GM12878 (cell line): Measurements from ENCODE around the gene C1QL4. TPM values are rescaled to one million over a fixed set of nuclear protein-coding genes. Genes with fewer than 3 reads are reported as not detected.
A peak's percentile ranks its signal among the peaks of the same experiment; 100 is the strongest.

Source experiments
- ATAC-seq: fragments of 200-7000 bp; cut with Tn5 transposase; 3 replicates; pipeline ENCODE4 v1.9.1; 2020; ENCODE audit warnings: mild to moderate bottlenecking, moderate library complexity
- BruUV-seq: library from RNA; stranded (reverse); fragments of 400-500 nt; replicated peaks from 2 replicates; lab custom pipeline; 2021; lab: Mats Ljungman, UMichigan
- CTCF ChIA-PET: fragments of 300-600 bp; sonication (Branson Sonifier 250); formaldehyde crosslinking; extraction: SDS; loops from one replicate; lab custom pipeline; 2021; ENCODE audit warnings: inconsistent platforms; lab: Yijun Ruan, JAX
- POLR2A ChIA-PET: fragments of 350-600 bp; formaldehyde crosslinking; extraction: SDS; loops from one replicate; lab custom pipeline; 2021; ENCODE audit warnings: inconsistent platforms; lab: Charles Lee
- RAD21 ChIA-PET: fragments of 300-600 bp; sonication (Branson Sonifier 250); formaldehyde crosslinking; loops from one replicate; lab custom pipeline; 2023; ENCODE audit warnings: antibody characterized with exemption; ENCODE audit not compliant: unreplicated experiment; lab: Charles Lee
- SMC1A ChIA-PET: fragments of 300-600 bp; sonication (Branson Sonifier 250); formaldehyde crosslinking; loops from one replicate; lab custom pipeline; 2023; ENCODE audit not compliant: unreplicated experiment, uncharacterized antibody; lab: Charles Lee
- DNase-seq: peaks from one replicate; pipeline ENCODE4 v3.0.0-alpha.2; 2011; ENCODE audit warnings: low read depth, low spot score
- FAIRE-seq: peaks from 3 replicates; lab custom pipeline; 2011; peaks lifted over from hg19 to GRCh38; lab: Jason Lieb, UNC
- H2AFZ ChIP-seq: 2 replicates; pipeline ENCODE4 v1.6.0; 2011; ENCODE audit warnings: low read depth, low read length, control low read depth; ENCODE audit not compliant: control insufficient read depth
- H3K27ac ChIP-seq: 2 replicates; pipeline ENCODE4 v1.5.1; 2011; ENCODE audit warnings: control low read depth; ENCODE audit not compliant: control insufficient read depth, insufficient read depth
- H3K27me3 ChIP-seq, 2 experiments: replicated peaks in 1 of 2; 2 replicates each; pipeline versions ENCODE4 v1.6.0 to v1.6.1; 2011; ENCODE audit warnings: low read length in 1 of 2; ENCODE audit not compliant: control insufficient read depth in 2 of 2, insufficient read depth in 2 of 2
- H3K36me3 ChIP-seq, 2 experiments: 2 replicates each; pipeline ENCODE4 v1.5.1; 2011; ENCODE audit warnings: low read length in 1 of 2; ENCODE audit not compliant: control insufficient read depth in 2 of 2, insufficient read depth in 2 of 2
- H3K4me1 ChIP-seq: 2 replicates; pipeline ENCODE4 v1.6.1; 2011; ENCODE audit warnings: mild to moderate bottlenecking, low read length, moderate library complexity, mixed read lengths; ENCODE audit not compliant: control insufficient read depth, insufficient read depth
- H3K4me2 ChIP-seq: 2 replicates; pipeline ENCODE4 v1.6.0; 2011; ENCODE audit warnings: control low read depth; ENCODE audit not compliant: control insufficient read depth, insufficient read depth
- H3K4me3 ChIP-seq: fragments of 200-600 bp; sonication (generic); 2 replicates; pipeline ENCODE4 v1.5.1; 2016
- H3K79me2 ChIP-seq: 2 replicates; pipeline ENCODE4 v1.6.0; 2011; ENCODE audit warnings: low read length; ENCODE audit not compliant: control insufficient read depth, insufficient read depth
- H3K9ac ChIP-seq: 2 replicates; pipeline ENCODE4 v1.8.0; 2011; ENCODE audit warnings: low read length, control low read depth, mixed read lengths; ENCODE audit not compliant: control insufficient read depth, insufficient read depth
- H3K9me3 ChIP-seq: replicated peaks from 3 replicates; pipeline ENCODE4 v1.5.1; 2011; ENCODE audit warnings: mild to moderate bottlenecking, low read length; ENCODE audit not compliant: control insufficient read depth, insufficient read depth
- H4K20me1 ChIP-seq: 2 replicates; pipeline ENCODE4 v1.6.0; 2011; ENCODE audit not compliant: control insufficient read depth, insufficient read depth
- FOXM1 ChIP-seq: IDR thresholded peaks from 2 replicates; pipeline ENCODE4 v1.6.1; 2012; ENCODE audit warnings: low read depth, mild to moderate bottlenecking, inconsistent platforms, low read length, moderate library complexity
- RAD21 ChIP-seq: IDR thresholded peaks from 2 replicates; pipeline ENCODE4 v1.6.1; 2011; ENCODE audit warnings: mild to moderate bottlenecking, low read depth, low read length, moderate library complexity; ENCODE audit not compliant: insufficient read depth
- RB1 ChIP-seq: fragments of 450-650 bp; formaldehyde crosslinking; IDR thresholded peaks from 2 replicates; pipeline ENCODE4 v1.6.1; 2017; ENCODE audit warnings: mild to moderate bottlenecking, borderline replicate concordance
- RUNX3 ChIP-seq: IDR thresholded peaks from 2 replicates; pipeline ENCODE4 v1.6.1; 2012; ENCODE audit warnings: low read length, inconsistent platforms
- SMARCA5 ChIP-seq: fragments of 450-650 bp; IDR thresholded peaks from 2 replicates; pipeline ENCODE4 v1.6.1; 2017; ENCODE audit warnings: mild to moderate bottlenecking
- ZNF24 ChIP-seq: fragments of 450-650 bp; IDR thresholded peaks from 2 replicates; pipeline ENCODE4 v1.6.1; 2017; ENCODE audit warnings: antibody characterized with exemption, mild to moderate bottlenecking
- ZSCAN29 ChIP-seq: fragments of 450-650 bp; IDR thresholded peaks from 2 replicates; pipeline ENCODE4 v1.6.1; 2017; ENCODE audit warnings: mild to moderate bottlenecking, moderate library complexity
- ZZZ3 ChIP-seq: IDR thresholded peaks from 2 replicates; pipeline ENCODE4 v1.6.1; 2011; ENCODE audit warnings: low read depth; ENCODE audit not compliant: control insufficient read depth, insufficient read length
- WGBS: methylation state at CpG from one replicate; pipeline ENCODE4 v1.1.6; 2016; ENCODE audit warnings: low lambda C conversion rate; ENCODE audit not compliant: insufficient replicate concordance, insufficient coverage; ENCODE audit errors: missing lambda C conversion rate; 5-methylcytosine and 5-hydroxymethylcytosine counted together
- in situ Hi-C: fragments of 300-500 bp; cut with MboI; formaldehyde crosslinking; loops from 9 replicates; pipeline ENCODE4 v1.14.3; 2018; ENCODE audit warnings: mixed read lengths
- intact Hi-C: fragments of 100-400 bp; cut with micrococcal nuclease; formaldehyde crosslinking; loops from one replicate; pipeline ENCODE4 v1.14.2; 2022; ENCODE audit not compliant: unreplicated experiment
- polyA plus RNA-seq, 11 experiments: library from polyadenylated mRNA; depleted of rRNA in 4 of 11; unstranded in 6 of 11; stranded (reverse) in 5 of 11; fragments of >200 nt; fragmentation: Nextera tagmentation in 4 of 11; fragmentation: Illumina TruSeq in 1 of 11; extraction: Ambion mirVana in 4 of 11; extraction: Trizol in 1 of 11; gene quantifications; 1 replicate in 1 of 11; 2 replicates in 10 of 11; pipeline versions ENCODE4 v1.2.1 to v1.2.3, GENCODE V29; 2011 to 2016; ENCODE audit warnings: inconsistent platforms in 2 of 11, missing spikeins in 2 of 11, low read depth in 1 of 11
- total RNA-seq, 4 experiments: library from RNA; depleted of rRNA in 3 of 4; stranded (reverse); fragments of >200 nt in 3 of 4; fragmentation: Illumina TruSeq in 1 of 4; extraction: Trizol in 1 of 4; gene quantifications; 2 replicates each; pipeline versions ENCODE4 v1.2.1 to v1.2.3, GENCODE V29; 2013 to 2021
- TF ChIP-seq, protein P1 (sequence below): fragments of 450-650 bp; IDR thresholded peaks from 2 replicates; pipeline ENCODE4 v1.6.1; 2017; ENCODE audit warnings: mild to moderate bottlenecking, moderate library complexity
- TF ChIP-seq, protein P2 (sequence below): IDR thresholded peaks from 2 replicates; pipeline ENCODE4 v1.6.1; 2012; ENCODE audit warnings: mild to moderate bottlenecking, low read depth, low read length
- TF ChIP-seq, protein P3 (sequence below): fragments of 450-650 bp; IDR thresholded peaks from 2 replicates; pipeline ENCODE4 v1.6.1; 2014; ENCODE audit warnings: mild to moderate bottlenecking

C1QL4 gene
- total and polyA plus RNA-seq, 10 of the 15 experiments (the other 5 are each of a cell fraction or from before 2014, with no cell fraction given): 0.05 TPM; not detected in 9

DNA sequence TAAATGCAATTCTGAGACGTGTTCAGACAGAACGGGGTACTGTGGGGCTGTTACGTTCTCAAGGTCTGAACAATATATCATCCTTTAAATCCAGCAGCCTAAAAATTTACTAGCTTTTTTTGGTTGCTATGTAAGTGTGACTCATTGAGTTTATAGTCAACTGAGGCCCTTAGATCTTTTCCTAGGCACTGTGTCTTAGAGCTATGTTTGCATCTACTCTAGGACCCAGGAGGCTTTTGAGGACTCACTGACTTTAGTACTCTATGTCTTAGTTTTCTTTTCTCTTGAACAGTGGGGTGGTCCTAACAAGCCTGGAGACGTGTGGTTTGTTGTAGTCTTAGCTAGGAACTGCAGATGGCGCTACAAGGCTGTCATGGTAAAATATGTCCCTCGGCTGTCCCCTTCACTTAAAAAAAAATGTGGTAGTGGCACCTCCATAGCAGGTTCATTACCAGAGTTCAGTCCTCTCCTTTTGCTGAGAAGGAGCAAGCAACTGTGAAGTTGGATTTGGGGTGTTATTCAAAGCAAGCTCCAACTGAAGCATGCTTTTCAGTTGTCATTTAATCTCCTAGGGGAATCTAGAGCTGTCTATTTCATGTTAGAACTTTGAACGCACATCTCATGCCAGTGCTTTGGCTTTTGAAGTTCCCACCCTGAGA, 21.6 kb upstream of the C1QL4 start:
- BruUV-seq: no TSS peak
- H3K4me3 ChIP-seq: no peak overlapping the region
- no peak overlapping the region for H3K27ac ChIP-seq
- no peak overlapping the region for H3K9ac ChIP-seq
- ChIA-PET SMC1A (interaction anchor here (0.6 to 25.7 kb wide), 60 partner anchors 8 to 390 kb away, joined by 3 to 740 read pairs (median 5); partner anchors contain the start of genes DNAJC22, KCNH3, PRPF40B and SPATS2), POLR2A (interaction anchor here (0.6 to 1.6 kb wide), 9 partner anchors 8 to 471 kb away, joined by 3 to 8 read pairs (median 3); partner anchors contain the start of gene SPATS2), CTCF (interaction anchor here (0.6 to 18.7 kb wide), 95 partner anchors 8 to 570 kb away, joined by 3 to 712 read pairs (median 6); partner anchors contain the start of genes DNAJC22, FAM186B, MCRS1 and PRPF40B), RAD21 (interaction anchor here (0.6 to 6.6 kb wide), 57 partner anchors 8 to 347 kb away, joined by 3 to 258 read pairs (median 5); partner anchors contain the start of genes DNAJC22, PRPF40B, SPATS2 and TROAP)
- no peaks in the 10 kb centered on the region for H3K4me1 ChIP-seq
- peak; percentile 99 for ATAC-seq
- no peaks in the 10 kb centered on the region for H3K9me3 ChIP-seq
- FAIRE-seq: peak; percentile 86
- no peak for DNase-seq
- H2AFZ ChIP-seq: peak overlapping the region; percentile 24
- no peaks in the 10 kb centered on the region for H4K20me1 ChIP-seq
- in situ Hi-C loops (no loop called here), intact Hi-C loops (loop anchor here (1.0 kb wide), 2 partner anchors 156 to 223 kb away; no protein-coding TSS in a partner anchor)
- H3K27me3 ChIP-seq: no peaks in the 10 kb centered on the region
- WGBS: 4% methylated on average over 7 of the region's 7 CpGs
- no peaks in the 10 kb centered on the region for H3K79me2 ChIP-seq
- H3K36me3 ChIP-seq: no peaks in the 10 kb centered on the region
- H3K4me2 ChIP-seq: no peak overlapping the region
- TF ChIP-seq RB1 (0 out of 2 replicates have a peak, but pooled peaks have one; percentile 47), ZZZ3 (no peak), RAD21 (peak; percentile 98), FOXM1 (peak; percentile 43; the same call in 1 of the 2 replicates), RUNX3 (peak; percentile 77), SMARCA5 (peak; percentile 36; the same call in 1 of the 2 replicates), ZSCAN29 (no peak), ZNF24 (no peak)
- TF ChIP-seq, protein P1, sequence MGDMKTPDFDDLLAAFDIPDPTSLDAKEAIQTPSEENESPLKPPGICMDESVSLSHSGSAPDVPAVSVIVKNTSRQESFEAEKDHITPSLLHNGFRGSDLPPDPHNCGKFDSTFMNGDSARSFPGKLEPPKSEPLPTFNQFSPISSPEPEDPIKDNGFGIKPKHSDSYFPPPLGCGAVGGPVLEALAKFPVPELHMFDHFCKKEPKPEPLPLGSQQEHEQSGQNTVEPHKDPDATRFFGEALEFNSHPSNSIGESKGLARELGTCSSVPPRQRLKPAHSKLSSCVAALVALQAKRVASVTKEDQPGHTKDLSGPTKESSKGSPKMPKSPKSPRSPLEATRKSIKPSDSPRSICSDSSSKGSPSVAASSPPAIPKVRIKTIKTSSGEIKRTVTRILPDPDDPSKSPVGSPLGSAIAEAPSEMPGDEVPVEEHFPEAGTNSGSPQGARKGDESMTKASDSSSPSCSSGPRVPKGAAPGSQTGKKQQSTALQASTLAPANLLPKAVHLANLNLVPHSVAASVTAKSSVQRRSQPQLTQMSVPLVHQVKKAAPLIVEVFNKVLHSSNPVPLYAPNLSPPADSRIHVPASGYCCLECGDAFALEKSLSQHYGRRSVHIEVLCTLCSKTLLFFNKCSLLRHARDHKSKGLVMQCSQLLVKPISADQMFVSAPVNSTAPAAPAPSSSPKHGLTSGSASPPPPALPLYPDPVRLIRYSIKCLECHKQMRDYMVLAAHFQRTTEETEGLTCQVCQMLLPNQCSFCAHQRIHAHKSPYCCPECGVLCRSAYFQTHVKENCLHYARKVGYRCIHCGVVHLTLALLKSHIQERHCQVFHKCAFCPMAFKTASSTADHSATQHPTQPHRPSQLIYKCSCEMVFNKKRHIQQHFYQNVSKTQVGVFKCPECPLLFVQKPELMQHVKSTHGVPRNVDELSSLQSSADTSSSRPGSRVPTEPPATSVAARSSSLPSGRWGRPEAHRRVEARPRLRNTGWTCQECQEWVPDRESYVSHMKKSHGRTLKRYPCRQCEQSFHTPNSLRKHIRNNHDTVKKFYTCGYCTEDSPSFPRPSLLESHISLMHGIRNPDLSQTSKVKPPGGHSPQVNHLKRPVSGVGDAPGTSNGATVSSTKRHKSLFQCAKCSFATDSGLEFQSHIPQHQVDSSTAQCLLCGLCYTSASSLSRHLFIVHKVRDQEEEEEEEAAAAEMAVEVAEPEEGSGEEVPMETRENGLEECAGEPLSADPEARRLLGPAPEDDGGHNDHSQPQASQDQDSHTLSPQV: 0 out of 2 replicates have a peak, but pooled peaks have one; percentile 34
- TF ChIP-seq, protein P2, sequence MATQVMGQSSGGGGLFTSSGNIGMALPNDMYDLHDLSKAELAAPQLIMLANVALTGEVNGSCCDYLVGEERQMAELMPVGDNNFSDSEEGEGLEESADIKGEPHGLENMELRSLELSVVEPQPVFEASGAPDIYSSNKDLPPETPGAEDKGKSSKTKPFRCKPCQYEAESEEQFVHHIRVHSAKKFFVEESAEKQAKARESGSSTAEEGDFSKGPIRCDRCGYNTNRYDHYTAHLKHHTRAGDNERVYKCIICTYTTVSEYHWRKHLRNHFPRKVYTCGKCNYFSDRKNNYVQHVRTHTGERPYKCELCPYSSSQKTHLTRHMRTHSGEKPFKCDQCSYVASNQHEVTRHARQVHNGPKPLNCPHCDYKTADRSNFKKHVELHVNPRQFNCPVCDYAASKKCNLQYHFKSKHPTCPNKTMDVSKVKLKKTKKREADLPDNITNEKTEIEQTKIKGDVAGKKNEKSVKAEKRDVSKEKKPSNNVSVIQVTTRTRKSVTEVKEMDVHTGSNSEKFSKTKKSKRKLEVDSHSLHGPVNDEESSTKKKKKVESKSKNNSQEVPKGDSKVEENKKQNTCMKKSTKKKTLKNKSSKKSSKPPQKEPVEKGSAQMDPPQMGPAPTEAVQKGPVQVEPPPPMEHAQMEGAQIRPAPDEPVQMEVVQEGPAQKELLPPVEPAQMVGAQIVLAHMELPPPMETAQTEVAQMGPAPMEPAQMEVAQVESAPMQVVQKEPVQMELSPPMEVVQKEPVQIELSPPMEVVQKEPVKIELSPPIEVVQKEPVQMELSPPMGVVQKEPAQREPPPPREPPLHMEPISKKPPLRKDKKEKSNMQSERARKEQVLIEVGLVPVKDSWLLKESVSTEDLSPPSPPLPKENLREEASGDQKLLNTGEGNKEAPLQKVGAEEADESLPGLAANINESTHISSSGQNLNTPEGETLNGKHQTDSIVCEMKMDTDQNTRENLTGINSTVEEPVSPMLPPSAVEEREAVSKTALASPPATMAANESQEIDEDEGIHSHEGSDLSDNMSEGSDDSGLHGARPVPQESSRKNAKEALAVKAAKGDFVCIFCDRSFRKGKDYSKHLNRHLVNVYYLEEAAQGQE: no peak
- TF ChIP-seq, protein P3, sequence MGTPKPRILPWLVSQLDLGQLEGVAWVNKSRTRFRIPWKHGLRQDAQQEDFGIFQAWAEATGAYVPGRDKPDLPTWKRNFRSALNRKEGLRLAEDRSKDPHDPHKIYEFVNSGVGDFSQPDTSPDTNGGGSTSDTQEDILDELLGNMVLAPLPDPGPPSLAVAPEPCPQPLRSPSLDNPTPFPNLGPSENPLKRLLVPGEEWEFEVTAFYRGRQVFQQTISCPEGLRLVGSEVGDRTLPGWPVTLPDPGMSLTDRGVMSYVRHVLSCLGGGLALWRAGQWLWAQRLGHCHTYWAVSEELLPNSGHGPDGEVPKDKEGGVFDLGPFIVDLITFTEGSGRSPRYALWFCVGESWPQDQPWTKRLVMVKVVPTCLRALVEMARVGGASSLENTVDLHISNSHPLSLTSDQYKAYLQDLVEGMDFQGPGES: no peak
